Liver (tissue), 9 donors: ENCODE data around the gene PRRT1B. TPM values are rescaled to one million over a fixed set of nuclear protein-coding genes. Genes with fewer than 3 reads are reported as not detected.

Source experiments
- DNase-seq: peaks from one replicate; pipeline ENCODE4 v3.0.0-alpha.2; 2017; ENCODE audit warnings: low spot score
- H3K27ac ChIP-seq, 2 donors: one replicate each; pipeline ENCODE4 v1.7.0; 2013; ENCODE audit warnings: inconsistent platforms in 2 of 2, low read length in 2 of 2, control low read depth in 1 of 2, low read depth in 1 of 2, mild to moderate bottlenecking in 1 of 2
- H3K27me3 ChIP-seq, 4 donors: one replicate each; pipeline versions ENCODE4 v1.6.1 to v1.7.0; 2013; ENCODE audit warnings: low read length in 3 of 4, inconsistent platforms in 1 of 4, mild to moderate bottlenecking in 1 of 4, moderate library complexity in 1 of 4; ENCODE audit not compliant: control insufficient read depth in 4 of 4, insufficient read depth in 4 of 4
- H3K36me3 ChIP-seq, 4 donors: one replicate each; pipeline versions ENCODE4 v1.6.1 to v1.7.0; 2013; ENCODE audit warnings: low read length in 3 of 4, mild to moderate bottlenecking in 3 of 4, low read depth in 1 of 4, moderate library complexity in 1 of 4; ENCODE audit not compliant: control insufficient read depth in 4 of 4, insufficient read depth in 3 of 4
- H3K4me1 ChIP-seq, 4 donors: one replicate each; pipeline versions ENCODE4 v1.6.1 to v1.7.0; 2013; ENCODE audit warnings: low read length in 3 of 4, mild to moderate bottlenecking in 3 of 4, moderate library complexity in 1 of 4; ENCODE audit not compliant: control insufficient read depth in 4 of 4, insufficient read depth in 4 of 4
- H3K4me3 ChIP-seq, 3 donors: one replicate each; pipeline versions ENCODE4 v1.6.1 to v1.7.0; 2013; ENCODE audit warnings: low read length in 3 of 3, control low read depth in 1 of 3, low read depth in 1 of 3, mild to moderate bottlenecking in 1 of 3
- H3K9ac ChIP-seq, 2 donors: one replicate each; pipeline ENCODE4 v1.7.0; 2013; ENCODE audit warnings: low read length in 2 of 2, mild to moderate bottlenecking in 2 of 2, moderate library complexity in 2 of 2, control low read depth in 1 of 2, low read depth in 1 of 2
- H3K9me3 ChIP-seq, 4 donors: one replicate each; pipeline versions ENCODE4 v1.6.1 to v1.7.0; 2013; ENCODE audit warnings: low read length in 3 of 4; ENCODE audit not compliant: control insufficient read depth in 4 of 4
- FOXA1 ChIP-seq: IDR thresholded peaks from 2 replicates; pipeline ENCODE4 v1.6.1; 2016; ENCODE audit warnings: antibody characterized with exemption
- FOXA2 ChIP-seq: IDR thresholded peaks from 2 replicates; pipeline ENCODE4 v1.6.1; 2016; ENCODE audit warnings: antibody characterized with exemption
- GABPA ChIP-seq, 2 donors: IDR thresholded peaks in 1 of 2; conservative IDR thresholded peaks in 1 of 2; 2 replicates each; pipeline ENCODE4 v1.6.1; 2016; ENCODE audit warnings: antibody characterized with exemption in 2 of 2, mild to moderate bottlenecking in 1 of 2, moderate library complexity in 1 of 2
- HNF4A ChIP-seq, 2 donors: conservative IDR thresholded peaks; 2 replicates each; pipeline ENCODE4 v1.6.1; 2016; ENCODE audit warnings: antibody characterized with exemption in 2 of 2, mild to moderate bottlenecking in 2 of 2
- HNF4G ChIP-seq: IDR thresholded peaks from 2 replicates; pipeline ENCODE4 v1.6.1; 2016; ENCODE audit warnings: antibody characterized with exemption
- JUND ChIP-seq, 2 donors: IDR thresholded peaks; 2 replicates each; pipeline ENCODE4 v1.6.1; 2016; ENCODE audit warnings: antibody characterized with exemption in 2 of 2
- NR2F2 ChIP-seq: IDR thresholded peaks from 2 replicates; pipeline ENCODE4 v1.6.1; 2016; ENCODE audit warnings: antibody characterized with exemption
- RAD21 ChIP-seq, 2 donors: IDR thresholded peaks; 2 replicates each; pipeline ENCODE4 v1.6.1; 2016; ENCODE audit warnings: antibody characterized with exemption in 2 of 2, mild to moderate bottlenecking in 2 of 2
- RXRA ChIP-seq, 2 donors: IDR thresholded peaks; 2 replicates each; pipeline ENCODE4 v1.6.1; 2017 to 2018; ENCODE audit warnings: antibody characterized with exemption in 2 of 2, mild to moderate bottlenecking in 1 of 2
- SP1 ChIP-seq: IDR thresholded peaks from 2 replicates; pipeline ENCODE4 v1.6.1; 2018; ENCODE audit warnings: antibody characterized with exemption, mild to moderate bottlenecking
- TAF1 ChIP-seq: conservative IDR thresholded peaks from 2 replicates; pipeline ENCODE4 v1.6.1; 2016; ENCODE audit warnings: antibody characterized with exemption, mild to moderate bottlenecking
- YY1 ChIP-seq: IDR thresholded peaks from 2 replicates; pipeline ENCODE4 v1.6.1; 2016; ENCODE audit warnings: antibody characterized with exemption, mild to moderate bottlenecking
- WGBS: extraction: QIAGEN DNeasy Blood & Tissue Kit; methylation state at CpG from one replicate; pipeline ENCODE4 v1.1.7; 2013; 5-methylcytosine and 5-hydroxymethylcytosine counted together
- polyA plus RNA-seq, 2 donors: library from polyadenylated mRNA; stranded (reverse) in 1 of 2; unstranded in 1 of 2; fragments of 200-250 nt in 1 of 2; fragments of >200 nt in 1 of 2; fragmentation: Nextera tagmentation in 1 of 2; extraction: Ambion mirVana in 1 of 2; gene quantifications; one replicate each; pipeline versions ENCODE4 v1.2.1 to v1.2.3, GENCODE V29; 2013 to 2015
- total RNA-seq, 2 donors: library from RNA; depleted of rRNA; stranded (reverse); fragments of >200 nt; gene quantifications; one replicate each; pipeline ENCODE4 v1.2.3, GENCODE V29; 2014
- TF ChIP-seq, protein P1 (sequence below): IDR thresholded peaks from 2 replicates; pipeline ENCODE4 v1.6.1; 2016; ENCODE audit warnings: antibody characterized with exemption
- TF ChIP-seq, protein P2 (sequence below): IDR thresholded peaks from 2 replicates; pipeline ENCODE4 v1.6.1; 2016; ENCODE audit warnings: antibody characterized with exemption, mild to moderate bottlenecking
- TF ChIP-seq, protein P3 (sequence below): IDR thresholded peaks from 2 replicates; pipeline ENCODE4 v1.6.1; 2016; ENCODE audit warnings: antibody characterized with exemption
- donor health status: healthy.
- donor health status: healthy.
- donor health status: healthy.
- donor health status: healthy.
- donor health status: healthy.

The PRRT1B gene
- total and polyA plus RNA-seq, 4 donors, result 0.15 to 1.9 (median 1.4) TPM

DNA sequence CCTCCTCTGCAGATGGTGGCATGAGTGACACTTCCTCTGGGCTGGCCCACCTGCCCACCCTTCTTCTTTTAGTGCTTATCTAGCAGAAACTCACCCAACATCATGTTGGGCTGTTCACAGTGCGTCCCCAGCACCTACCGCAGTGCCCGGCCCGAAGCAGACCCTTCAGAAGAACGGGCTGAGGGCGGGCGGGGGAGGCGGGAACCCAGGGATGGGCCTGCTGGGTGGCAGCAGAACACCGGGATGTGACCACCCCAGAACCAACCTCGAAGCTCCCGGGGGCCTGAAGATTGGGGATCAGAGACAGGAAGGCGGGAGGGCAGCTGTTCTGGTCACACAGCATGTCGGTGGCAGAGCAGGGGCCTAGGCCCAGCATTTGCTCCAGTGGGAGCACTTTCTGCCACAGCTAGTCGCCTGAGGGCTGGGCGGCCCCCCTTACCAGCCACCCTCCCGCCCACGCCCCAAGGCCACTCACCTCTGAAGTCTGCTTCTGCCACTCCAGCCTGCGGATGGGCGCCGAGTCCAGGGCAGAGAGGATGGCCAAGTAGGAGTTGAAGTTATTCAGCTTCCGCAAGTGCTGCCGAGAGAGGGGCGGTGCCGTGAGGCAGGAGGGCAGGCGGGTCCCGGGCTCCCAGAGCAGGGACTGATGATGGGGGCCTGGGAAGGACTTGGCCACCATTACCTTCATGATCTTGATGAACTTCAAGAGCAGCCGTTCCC, 38.7 kb downstream of the PRRT1B start:
- H3K36me3 ChIP-seq, result peaks cover 4 to 48% (median 17%) of the 10 kb centered on the region in 4 donors
- H3K27ac ChIP-seq, result no peak overlapping the region
- H3K4me1 ChIP-seq, result peaks cover 0 to 15% (median 12%) of the 10 kb centered on the region in 4 donors
- no peak overlapping the region for H3K9ac ChIP-seq
- H3K9me3 ChIP-seq, result no peaks in the 10 kb centered on the region
- peak; percentile 31 for DNase-seq
- WGBS, result 96% methylated on average over 27 of the region's 27 CpGs
- H3K27me3 ChIP-seq, result no peaks in the 10 kb centered on the region
- TF ChIP-seq GABPA (IDR thresholded peaks at IDR 0.05 in 1 of 2, conservative IDR thresholded peaks at IDR 0.05 in 1 of 2) (no peak), JUND (IDR thresholded peaks at IDR 0.05) (no peak), HNF4G (no peak), RXRA (IDR thresholded peaks at IDR 0.05) (no peak), HNF4A (conservative IDR thresholded peaks at IDR 0.05) (no peak), NR2F2 (no peak), SP1 (no peak), YY1 (no peak)
- TF ChIP-seq, protein P1, sequence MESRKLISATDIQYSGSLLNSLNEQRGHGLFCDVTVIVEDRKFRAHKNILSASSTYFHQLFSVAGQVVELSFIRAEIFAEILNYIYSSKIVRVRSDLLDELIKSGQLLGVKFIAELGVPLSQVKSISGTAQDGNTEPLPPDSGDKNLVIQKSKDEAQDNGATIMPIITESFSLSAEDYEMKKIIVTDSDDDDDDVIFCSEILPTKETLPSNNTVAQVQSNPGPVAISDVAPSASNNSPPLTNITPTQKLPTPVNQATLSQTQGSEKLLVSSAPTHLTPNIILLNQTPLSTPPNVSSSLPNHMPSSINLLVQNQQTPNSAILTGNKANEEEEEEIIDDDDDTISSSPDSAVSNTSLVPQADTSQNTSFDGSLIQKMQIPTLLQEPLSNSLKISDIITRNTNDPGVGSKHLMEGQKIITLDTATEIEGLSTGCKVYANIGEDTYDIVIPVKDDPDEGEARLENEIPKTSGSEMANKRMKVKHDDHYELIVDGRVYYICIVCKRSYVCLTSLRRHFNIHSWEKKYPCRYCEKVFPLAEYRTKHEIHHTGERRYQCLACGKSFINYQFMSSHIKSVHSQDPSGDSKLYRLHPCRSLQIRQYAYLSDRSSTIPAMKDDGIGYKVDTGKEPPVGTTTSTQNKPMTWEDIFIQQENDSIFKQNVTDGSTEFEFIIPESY, result no peak
- H3K4me3 ChIP-seq, result no peak overlapping the region

DNA sequence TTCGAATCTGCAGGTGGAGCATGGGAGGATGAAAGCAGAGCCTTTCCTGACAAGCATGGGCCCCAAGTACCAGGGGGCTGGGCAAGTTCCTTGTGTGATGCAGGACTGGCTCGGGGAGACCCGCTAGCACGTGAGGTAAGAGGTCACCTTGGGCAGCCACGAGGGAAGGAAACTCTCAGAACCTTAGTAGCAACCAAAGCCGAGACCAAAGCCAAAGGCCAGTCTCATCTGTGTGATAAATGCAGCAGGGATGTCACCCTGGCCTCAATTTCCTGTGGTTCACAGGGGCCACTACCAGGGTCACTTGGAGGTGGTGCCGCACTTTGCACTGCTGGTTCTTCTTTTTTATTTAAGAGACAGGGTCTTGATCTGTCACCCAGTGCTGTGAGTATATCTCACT, 39.5 kb downstream of the PRRT1B start:
- WGBS, result 75% methylated on average over 7 of the region's 7 CpGs
- Histone ChIP-seq H3K9me3 (no peaks in the 10 kb centered on the region), H3K36me3 (peaks cover 4 to 51% (median 19%) of the 10 kb centered on the region in 4 donors), H3K27ac (no peak overlapping the region), H3K9ac (no peak overlapping the region), H3K27me3 (no peaks in the 10 kb centered on the region), H3K4me1 (peaks cover 0 to 6% (median 5%) of the 10 kb centered on the region in 4 donors), H3K4me3 (no peak overlapping the region)
- DNase-seq, result no peak
- TF ChIP-seq, protein P2, sequence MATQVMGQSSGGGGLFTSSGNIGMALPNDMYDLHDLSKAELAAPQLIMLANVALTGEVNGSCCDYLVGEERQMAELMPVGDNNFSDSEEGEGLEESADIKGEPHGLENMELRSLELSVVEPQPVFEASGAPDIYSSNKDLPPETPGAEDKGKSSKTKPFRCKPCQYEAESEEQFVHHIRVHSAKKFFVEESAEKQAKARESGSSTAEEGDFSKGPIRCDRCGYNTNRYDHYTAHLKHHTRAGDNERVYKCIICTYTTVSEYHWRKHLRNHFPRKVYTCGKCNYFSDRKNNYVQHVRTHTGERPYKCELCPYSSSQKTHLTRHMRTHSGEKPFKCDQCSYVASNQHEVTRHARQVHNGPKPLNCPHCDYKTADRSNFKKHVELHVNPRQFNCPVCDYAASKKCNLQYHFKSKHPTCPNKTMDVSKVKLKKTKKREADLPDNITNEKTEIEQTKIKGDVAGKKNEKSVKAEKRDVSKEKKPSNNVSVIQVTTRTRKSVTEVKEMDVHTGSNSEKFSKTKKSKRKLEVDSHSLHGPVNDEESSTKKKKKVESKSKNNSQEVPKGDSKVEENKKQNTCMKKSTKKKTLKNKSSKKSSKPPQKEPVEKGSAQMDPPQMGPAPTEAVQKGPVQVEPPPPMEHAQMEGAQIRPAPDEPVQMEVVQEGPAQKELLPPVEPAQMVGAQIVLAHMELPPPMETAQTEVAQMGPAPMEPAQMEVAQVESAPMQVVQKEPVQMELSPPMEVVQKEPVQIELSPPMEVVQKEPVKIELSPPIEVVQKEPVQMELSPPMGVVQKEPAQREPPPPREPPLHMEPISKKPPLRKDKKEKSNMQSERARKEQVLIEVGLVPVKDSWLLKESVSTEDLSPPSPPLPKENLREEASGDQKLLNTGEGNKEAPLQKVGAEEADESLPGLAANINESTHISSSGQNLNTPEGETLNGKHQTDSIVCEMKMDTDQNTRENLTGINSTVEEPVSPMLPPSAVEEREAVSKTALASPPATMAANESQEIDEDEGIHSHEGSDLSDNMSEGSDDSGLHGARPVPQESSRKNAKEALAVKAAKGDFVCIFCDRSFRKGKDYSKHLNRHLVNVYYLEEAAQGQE, result no peak
- no peak for TF ChIP-seq GABPA (IDR thresholded peaks at IDR 0.05 in 1 of 2, conservative IDR thresholded peaks at IDR 0.05 in 1 of 2)
- TF ChIP-seq HNF4G, result no peak
- TF ChIP-seq HNF4A (conservative IDR thresholded peaks at IDR 0.05), result no peak
- TF ChIP-seq, protein P3, sequence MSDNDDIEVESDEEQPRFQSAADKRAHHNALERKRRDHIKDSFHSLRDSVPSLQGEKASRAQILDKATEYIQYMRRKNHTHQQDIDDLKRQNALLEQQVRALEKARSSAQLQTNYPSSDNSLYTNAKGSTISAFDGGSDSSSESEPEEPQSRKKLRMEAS, result no peak
- no peak for TF ChIP-seq RAD21 (IDR thresholded peaks at IDR 0.05)
- TF ChIP-seq RXRA (IDR thresholded peaks at IDR 0.05), result no peak
- TF ChIP-seq NR2F2, result no peak
- no peak for TF ChIP-seq SP1
- TF ChIP-seq TAF1, result no peak
- no peak for TF ChIP-seq JUND (IDR thresholded peaks at IDR 0.05)
- no peak for TF ChIP-seq FOXA1
- TF ChIP-seq FOXA2, result no peak
